SK-N-SH treated with all-trans-retinoic acid at 6 μM for 48 hours (cell line): ENCODE data around the gene PVALEF.

Experiments used
- ATAC-seq: fragments of 200-7000 bp; cut with Tn5 transposase; 3 replicates; pipeline ENCODE4 v1.9.1; 2020; ENCODE audit warnings: mild to moderate bottlenecking, moderate library complexity
- ARNTL ChIP-seq: fragments of 450-650 bp; formaldehyde crosslinking; IDR thresholded peaks from 2 replicates; pipeline ENCODE4 v1.5.0; 2020; ENCODE audit warnings: low read depth, mild to moderate bottlenecking, moderate library complexity, borderline replicate concordance
- CSDC2 ChIP-seq: fragments of 250-450 bp; sonication (Bioruptor Pico); IDR thresholded peaks from 2 replicates; pipeline ENCODE4 v1.5.0; 2020; ENCODE audit warnings: mild to moderate bottlenecking, moderate library complexity
- CSRNP3 ChIP-seq: fragments of 250-450 bp; sonication (Bioruptor Pico); IDR thresholded peaks from 2 replicates; pipeline ENCODE4 v1.5.1; 2021; ENCODE audit warnings: mild to moderate bottlenecking, moderate library complexity
- GLIS3 ChIP-seq: fragments of 250-450 bp; sonication (Bioruptor Pico); IDR thresholded peaks from 2 replicates; pipeline ENCODE4 v1.5.0; 2020; ENCODE audit warnings: mild to moderate bottlenecking, moderate library complexity
- ISL1 ChIP-seq: fragments of 250-450 bp; sonication (Bioruptor Pico); IDR thresholded peaks from 2 replicates; pipeline ENCODE4 v2.1.2; 2022; ENCODE audit warnings: mild to moderate bottlenecking, moderate library complexity
- OSR1 ChIP-seq: fragments of 250-450 bp; sonication (Bioruptor Pico); IDR thresholded peaks from 2 replicates; pipeline ENCODE4 v1.8.0; 2022; ENCODE audit warnings: moderate library complexity, mild to moderate bottlenecking, inconsistent platforms
- POU6F1 ChIP-seq: fragments of 250-450 bp; sonication (Bioruptor Pico); IDR thresholded peaks from 2 replicates; pipeline ENCODE4 v1.8.0; 2021; ENCODE audit warnings: low read depth, mild to moderate bottlenecking, moderate library complexity, borderline replicate concordance
- PPARA ChIP-seq: fragments of 250-450 bp; sonication (Bioruptor Pico); IDR thresholded peaks from 2 replicates; pipeline ENCODE4 v1.5.0; 2020; ENCODE audit warnings: mild to moderate bottlenecking, borderline replicate concordance
- TCF4 ChIP-seq: fragments of 250-450 bp; sonication (Bioruptor Pico); IDR thresholded peaks from 2 replicates; pipeline ENCODE4 v1.8.0; 2021; ENCODE audit warnings: mild to moderate bottlenecking, moderate library complexity, borderline replicate concordance
- TOX ChIP-seq: fragments of 250-450 bp; sonication (Bioruptor Pico); IDR thresholded peaks from 2 replicates; pipeline ENCODE4 v1.8.0; 2021; ENCODE audit warnings: mild to moderate bottlenecking, moderate library complexity, borderline replicate concordance
- TSHZ2 ChIP-seq: fragments of 250-450 bp; sonication (Bioruptor Pico); IDR thresholded peaks from 2 replicates; pipeline ENCODE4 v1.5.0; 2020; ENCODE audit warnings: mild to moderate bottlenecking, moderate library complexity
- ZC3H10 ChIP-seq: fragments of 250-450 bp; sonication (Bioruptor Pico); IDR thresholded peaks from 2 replicates; pipeline ENCODE4 v1.5.1; 2021; ENCODE audit warnings: mild to moderate bottlenecking, moderate library complexity
- ZFP3 ChIP-seq: fragments of 250-450 bp; sonication (Bioruptor Pico); IDR thresholded peaks from 2 replicates; pipeline ENCODE4 v1.5.0; 2020; ENCODE audit warnings: mild to moderate bottlenecking, moderate library complexity
- ZFP30 ChIP-seq: fragments of 450-650 bp; formaldehyde crosslinking; IDR thresholded peaks from 2 replicates; pipeline ENCODE4 v1.5.0; 2022; ENCODE audit warnings: mild to moderate bottlenecking, moderate library complexity
- TF ChIP-seq, protein P1 (sequence below): fragments of 250-450 bp; sonication (Bioruptor Pico); IDR thresholded peaks from 2 replicates; pipeline ENCODE4 v1.8.0; 2020; ENCODE audit warnings: mild to moderate bottlenecking, moderate library complexity, borderline replicate concordance
- TF ChIP-seq, protein P2 (sequence below): fragments of 250-450 bp; sonication (Bioruptor Pico); IDR thresholded peaks from 2 replicates; pipeline ENCODE4 v1.5.1; 2020; ENCODE audit warnings: low read depth, mild to moderate bottlenecking, moderate library complexity

The PVALEF gene

GRCh38 chr17:81154961-81155360 lies 10.3 kb upstream of the PVALEF start (continued):
- no peak for TF ChIP-seq POU6F1 (CRISPR knock-in tag)
- TF ChIP-seq CSRNP3 (CRISPR knock-in tag) = no peak
- TF ChIP-seq ZFP30 = no peak
- no peak for TF ChIP-seq TSHZ2 (CRISPR knock-in tag)

- no peak for TF ChIP-seq TCF4 (CRISPR knock-in tag)
- no peak for TF ChIP-seq OSR1 (CRISPR knock-in tag)
- no peak for TF ChIP-seq TOX (CRISPR knock-in tag)
- TF ChIP-seq ARNTL (CRISPR knock-in tag) = no peak
- TF ChIP-seq PPARA (CRISPR knock-in tag) = no peak
- no peak for TF ChIP-seq TSHZ2 (CRISPR knock-in tag)
- no peak for TF ChIP-seq ZFP3 (CRISPR knock-in tag)
- no peak for TF ChIP-seq POU6F1 (CRISPR knock-in tag)
- no peak for TF ChIP-seq GLIS3 (CRISPR knock-in tag)
- no peak for TF ChIP-seq ZFP30
- no peak for TF ChIP-seq ISL1 (CRISPR knock-in tag)
- no peak for TF ChIP-seq ZC3H10 (CRISPR knock-in tag)
- no peak for TF ChIP-seq CSRNP3 (CRISPR knock-in tag)
- TF ChIP-seq, protein P1, sequence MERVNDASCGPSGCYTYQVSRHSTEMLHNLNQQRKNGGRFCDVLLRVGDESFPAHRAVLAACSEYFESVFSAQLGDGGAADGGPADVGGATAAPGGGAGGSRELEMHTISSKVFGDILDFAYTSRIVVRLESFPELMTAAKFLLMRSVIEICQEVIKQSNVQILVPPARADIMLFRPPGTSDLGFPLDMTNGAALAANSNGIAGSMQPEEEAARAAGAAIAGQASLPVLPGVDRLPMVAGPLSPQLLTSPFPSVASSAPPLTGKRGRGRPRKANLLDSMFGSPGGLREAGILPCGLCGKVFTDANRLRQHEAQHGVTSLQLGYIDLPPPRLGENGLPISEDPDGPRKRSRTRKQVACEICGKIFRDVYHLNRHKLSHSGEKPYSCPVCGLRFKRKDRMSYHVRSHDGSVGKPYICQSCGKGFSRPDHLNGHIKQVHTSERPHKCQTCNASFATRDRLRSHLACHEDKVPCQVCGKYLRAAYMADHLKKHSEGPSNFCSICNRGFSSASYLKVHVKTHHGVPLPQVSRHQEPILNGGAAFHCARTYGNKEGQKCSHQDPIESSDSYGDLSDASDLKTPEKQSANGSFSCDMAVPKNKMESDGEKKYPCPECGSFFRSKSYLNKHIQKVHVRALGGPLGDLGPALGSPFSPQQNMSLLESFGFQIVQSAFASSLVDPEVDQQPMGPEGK = no peak
- TF ChIP-seq, protein P2, sequence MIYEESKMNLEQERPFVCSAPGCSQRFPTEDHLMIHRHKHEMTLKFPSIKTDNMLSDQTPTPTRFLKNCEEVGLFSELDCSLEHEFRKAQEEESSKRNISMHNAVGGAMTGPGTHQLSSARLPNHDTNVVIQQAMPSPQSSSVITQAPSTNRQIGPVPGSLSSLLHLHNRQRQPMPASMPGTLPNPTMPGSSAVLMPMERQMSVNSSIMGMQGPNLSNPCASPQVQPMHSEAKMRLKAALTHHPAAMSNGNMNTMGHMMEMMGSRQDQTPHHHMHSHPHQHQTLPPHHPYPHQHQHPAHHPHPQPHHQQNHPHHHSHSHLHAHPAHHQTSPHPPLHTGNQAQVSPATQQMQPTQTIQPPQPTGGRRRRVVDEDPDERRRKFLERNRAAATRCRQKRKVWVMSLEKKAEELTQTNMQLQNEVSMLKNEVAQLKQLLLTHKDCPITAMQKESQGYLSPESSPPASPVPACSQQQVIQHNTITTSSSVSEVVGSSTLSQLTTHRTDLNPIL (CRISPR knock-in tag) = no peak
- no peak for TF ChIP-seq CSDC2 (CRISPR knock-in tag)
- TF ChIP-seq, all 23 proteins: peak for 0
- ATAC-seq = no peak
These were observed 8.2 kb upstream of the PVALEF start for GRCh38 chr17:81156866-81157805.
